H1 (cell line): Measurements from ENCODE around the gene CYP17A1. TPM values are rescaled to one million over a fixed set of nuclear protein-coding genes. Genes with fewer than 3 reads are reported as not detected.

Experiments used
- CTCF ChIA-PET: fragments of 300-600 bp; sonication (Branson Sonifier 250); formaldehyde crosslinking; loops from one replicate; lab custom pipeline; 2021; ENCODE audit not compliant: partially characterized antibody; lab: Charles Lee
- POLR2A ChIA-PET: fragments of 300-600 bp; sonication (Branson Sonifier 250); formaldehyde crosslinking; loops from one replicate; lab custom pipeline; 2021; ENCODE audit warnings: inconsistent platforms; ENCODE audit not compliant: partially characterized antibody; lab: Charles Lee
- DNase-seq, 2 experiments: peaks; one replicate each; pipeline versions ENCODE4 v3.0.0 to v3.0.0-alpha.2; 2010 to 2022; ENCODE audit warnings: low spot score in 2 of 2, low read depth in 1 of 2, mixed read lengths in 1 of 2
- FAIRE-seq: peaks from 2 replicates; lab custom pipeline; 2011; peaks lifted over from hg19 to GRCh38; lab: Jason Lieb, UNC
- H2AFZ ChIP-seq: 2 replicates; pipeline ENCODE4 v1.8.1; 2012; ENCODE audit warnings: low read length, inconsistent platforms
- H2AK5ac ChIP-seq: 2 replicates; pipeline ENCODE4 v1.6.1; 2013; ENCODE audit warnings: low read depth, low read length
- H2BK120ac ChIP-seq: replicated peaks from 2 replicates; pipeline ENCODE3; 2013; ENCODE audit warnings: low read depth, low read length, inconsistent platforms
- H2BK12ac ChIP-seq: 2 replicates; pipeline ENCODE4 v1.6.1; 2013; ENCODE audit warnings: low read depth, low read length
- H2BK15ac ChIP-seq: 2 replicates; pipeline ENCODE4 v1.6.1; 2013; ENCODE audit warnings: low read length
- H2BK20ac ChIP-seq: 2 replicates; pipeline ENCODE4 v1.6.1; 2013; ENCODE audit warnings: low read length
- H2BK5ac ChIP-seq: 2 replicates; pipeline ENCODE4 v1.6.1; 2013; ENCODE audit warnings: low read depth, low read length
- H3K14ac ChIP-seq: 2 replicates; pipeline ENCODE4 v1.6.1; 2013; ENCODE audit warnings: inconsistent platforms; ENCODE audit not compliant: insufficient read length
- H3K18ac ChIP-seq: 2 replicates; pipeline ENCODE4 v1.6.1; 2013; ENCODE audit warnings: low read length; ENCODE audit errors: extremely low read depth
- H3K23ac ChIP-seq: 2 replicates; pipeline ENCODE4 v1.6.1; 2013; ENCODE audit warnings: inconsistent platforms; ENCODE audit not compliant: insufficient read length
- H3K23me2 ChIP-seq: 2 replicates; pipeline ENCODE4 v1.6.1; 2013; ENCODE audit warnings: low read depth, low read length
- H3K27ac ChIP-seq: 2 replicates; pipeline ENCODE4 v1.6.1; 2011; ENCODE audit warnings: low read depth, low read length, inconsistent platforms
- H3K27me3 ChIP-seq, 4 experiments: replicated peaks in 1 of 4; 1 replicate in 1 of 4; 2 replicates in 3 of 4; pipeline versions ENCODE4 v1.6.1 to v1.8.1; 2011 to 2013; ENCODE audit warnings: low read length in 3 of 4, mild to moderate bottlenecking in 3 of 4, inconsistent platforms in 2 of 4, mixed read lengths in 2 of 4, moderate library complexity in 1 of 4; ENCODE audit not compliant: control insufficient read depth in 3 of 4, insufficient read depth in 3 of 4; ENCODE audit errors: extremely low read depth in 1 of 4
- H3K36me3 ChIP-seq, 4 experiments: 2 replicates each; pipeline versions ENCODE4 v1.6.1 to v1.8.1; 2011 to 2013; ENCODE audit warnings: mild to moderate bottlenecking in 4 of 4, low read length in 3 of 4, moderate library complexity in 2 of 4, control low read depth in 1 of 4, inconsistent platforms in 1 of 4; ENCODE audit not compliant: insufficient read depth in 4 of 4, control insufficient read depth in 2 of 4
- H3K4ac ChIP-seq: replicated peaks from 2 replicates; pipeline ENCODE3; 2013; ENCODE audit warnings: low read length, low read depth, mixed read lengths, inconsistent platforms; ENCODE audit not compliant: insufficient read length
- H3K4me1 ChIP-seq, 4 experiments: replicated peaks in 1 of 4; 1 replicate in 1 of 4; 2 replicates in 3 of 4; pipeline versions ENCODE4 v1.6.1 to v1.8.1; 2011 to 2013; ENCODE audit warnings: low read length in 3 of 4, inconsistent platforms in 2 of 4, mixed read lengths in 1 of 4; ENCODE audit not compliant: insufficient read depth in 4 of 4, control insufficient read depth in 3 of 4
- H3K4me2 ChIP-seq, 2 experiments: 2 replicates each; pipeline versions ENCODE4 v1.6.1 to v1.8.1; 2011 to 2013; ENCODE audit warnings: low read depth in 2 of 2, low read length in 2 of 2, control low read depth in 1 of 2, inconsistent platforms in 1 of 2, mild to moderate bottlenecking in 1 of 2; ENCODE audit not compliant: insufficient read depth in 1 of 2
- H3K4me3 ChIP-seq, 4 experiments: fragments of 200-600, 300-600 bp in 1 of 4; sonication (generic), shearing (Covaris generic), sonication (Bioruptor Twin) in 1 of 4; 2 replicates each; pipeline versions ENCODE4 v1.5.1 to v1.8.1; 2011 to 2016; ENCODE audit warnings: low read length in 4 of 4, low read depth in 3 of 4, control low read depth in 2 of 4, inconsistent platforms in 2 of 4, mild to moderate bottlenecking in 2 of 4, mixed read lengths in 1 of 4, moderate library complexity in 1 of 4; ENCODE audit not compliant: insufficient read depth in 2 of 4; ENCODE audit errors: extremely low read depth in 1 of 4
- H3K56ac ChIP-seq: replicated peaks from 2 replicates; pipeline ENCODE3; 2013; ENCODE audit warnings: low read depth, mild to moderate bottlenecking, mixed read lengths, low read length, inconsistent platforms; ENCODE audit not compliant: insufficient read length
- H3K79me1 ChIP-seq: 2 replicates; pipeline ENCODE4 v1.6.1; 2013; ENCODE audit warnings: low read depth, low read length, control low read depth
- H3K79me2 ChIP-seq, 2 experiments: 2 replicates each; pipeline versions ENCODE4 v1.6.1 to v1.8.1; 2012 to 2013; ENCODE audit warnings: low read length in 2 of 2, mild to moderate bottlenecking in 2 of 2, inconsistent platforms in 1 of 2; ENCODE audit not compliant: insufficient read depth in 2 of 2, control insufficient read depth in 1 of 2
- H3K9ac ChIP-seq, 4 experiments: replicated peaks in 1 of 4; 1 replicate in 1 of 4; 2 replicates in 3 of 4; pipeline versions ENCODE4 v1.6.1 to v1.8.1; 2011 to 2013; ENCODE audit warnings: low read depth in 3 of 4, low read length in 3 of 4, control low read depth in 2 of 4, mild to moderate bottlenecking in 2 of 4, moderate library complexity in 2 of 4, inconsistent platforms in 1 of 4; ENCODE audit errors: extremely low read depth in 1 of 4
- H3K9me3 ChIP-seq, 2 experiments: 2 replicates each; pipeline versions ENCODE4 v1.6.1 to v1.8.1; 2012 to 2013; ENCODE audit warnings: mild to moderate bottlenecking in 2 of 2, moderate library complexity in 2 of 2, control low read depth in 1 of 2, inconsistent platforms in 1 of 2, low read depth in 1 of 2, low read length in 1 of 2, mixed read lengths in 1 of 2; ENCODE audit not compliant: insufficient read depth in 2 of 2
- H4K20me1 ChIP-seq, 2 experiments: replicated peaks in 1 of 2; 2 replicates each; pipeline versions ENCODE3 to v1.8.1; 2011 to 2013; ENCODE audit warnings: inconsistent platforms in 2 of 2, low read length in 2 of 2, mild to moderate bottlenecking in 1 of 2; ENCODE audit not compliant: insufficient read depth in 2 of 2, control insufficient read depth in 1 of 2
- H4K5ac ChIP-seq: 2 replicates; pipeline ENCODE4 v1.6.1; 2013; ENCODE audit warnings: low read length, low read depth, mixed read lengths, inconsistent platforms; ENCODE audit not compliant: insufficient read length
- H4K8ac ChIP-seq: 2 replicates; pipeline ENCODE4 v1.8.0; 2013; ENCODE audit warnings: mild to moderate bottlenecking, moderate library complexity, low read length, inconsistent platforms; ENCODE audit not compliant: insufficient read depth; ENCODE audit errors: extremely low read depth
- H4K91ac ChIP-seq: replicated peaks from 2 replicates; pipeline ENCODE3; 2013; ENCODE audit warnings: low read length, mixed read lengths, inconsistent platforms; ENCODE audit not compliant: insufficient read length
- HDAC6 ChIP-seq: IDR thresholded peaks from one replicate; pipeline ENCODE4 v1.7.1; 2012; ENCODE audit warnings: low read depth, mild to moderate bottlenecking, inconsistent platforms, low read length, moderate library complexity
- NANOG ChIP-seq: IDR thresholded peaks from 2 replicates; pipeline ENCODE4 v1.6.1; 2011; ENCODE audit warnings: low read length, low read depth, mild to moderate bottlenecking, inconsistent platforms; ENCODE audit not compliant: insufficient read depth, poor library complexity, severe bottlenecking
- SUZ12 ChIP-seq: fragments of 200-600 bp; sonication (generic); IDR thresholded peaks from 2 replicates; pipeline ENCODE4 v1.6.1; 2012; ENCODE audit warnings: mild to moderate bottlenecking, inconsistent platforms, low read length, moderate library complexity, mixed read lengths
- TAF1 ChIP-seq: IDR thresholded peaks from 2 replicates; pipeline ENCODE4 v1.6.1; 2011; ENCODE audit warnings: mild to moderate bottlenecking, low read depth, low read length
- TAF7 ChIP-seq: optimal IDR thresholded peaks from 2 replicates; pipeline ENCODE3; 2011; ENCODE audit warnings: low read depth, mild to moderate bottlenecking, inconsistent platforms, low read length, moderate library complexity, borderline replicate concordance
- WGBS, 2 experiments: shearing (Covaris generic) in 1 of 2; methylation state at CpG; one replicate each; pipeline versions ENCODE4 v1.1.6 to v1.1.7; 2013 to 2015; ENCODE audit warnings: low lambda C conversion rate in 2 of 2, mixed read lengths in 2 of 2, inconsistent platforms in 1 of 2, low coverage in 1 of 2, missing lambda C conversion rate in 1 of 2; ENCODE audit not compliant: insufficient replicate concordance in 2 of 2, insufficient coverage in 1 of 2, insufficient read length in 1 of 2; ENCODE audit errors: extremely low coverage in 1 of 2, missing lambda C conversion rate in 1 of 2; 5-methylcytosine and 5-hydroxymethylcytosine counted together
- polyA plus RNA-seq, 7 experiments: library from polyadenylated mRNA; depleted of rRNA in 3 of 7; stranded (reverse) in 5 of 7; unstranded in 2 of 7; fragments of >200 nt in 5 of 7; fragments of 200-250 nt in 2 of 7; gene quantifications; 1 replicate in 5 of 7; 2 replicates in 1 of 7; 4 replicates in 1 of 7; pipeline versions ENCODE4 v1.2.1 to v1.2.3, GENCODE V29; 2011 to 2013; ENCODE audit warnings: missing spikeins in 2 of 7, mixed read lengths in 2 of 7
- total RNA-seq: library from RNA; stranded (reverse); fragmentation: NEBNext Ultra II Directional; extraction: Animal tissue kit (Norgen Biotek cat#: 25700); gene quantifications from 2 replicates; pipeline ENCODE4 v1.2.1, GENCODE V29; 2021
- TF ChIP-seq, protein P1 (sequence below): IDR thresholded peaks from 2 replicates; pipeline ENCODE4 v1.6.1; 2012; ENCODE audit warnings: inconsistent platforms
- TF ChIP-seq, protein P2 (sequence below), 3 experiments: IDR thresholded peaks; 1 replicate in 2 of 3; 2 replicates in 1 of 3; pipeline versions ENCODE4 v1.5.1 to v1.6.1; 2011; ENCODE audit warnings: low read length in 3 of 3, mild to moderate bottlenecking in 3 of 3, inconsistent platforms in 2 of 3, low read depth in 1 of 3, moderate library complexity in 1 of 3; ENCODE audit not compliant: insufficient read depth in 1 of 3; ENCODE audit errors: control extremely low read depth in 1 of 3

The CYP17A1 gene
- total and polyA plus RNA-seq, 2 of the 8 experiments (the other 6 are each of a cell fraction or from before 2014, with no cell fraction given), result not detected

DNA sequence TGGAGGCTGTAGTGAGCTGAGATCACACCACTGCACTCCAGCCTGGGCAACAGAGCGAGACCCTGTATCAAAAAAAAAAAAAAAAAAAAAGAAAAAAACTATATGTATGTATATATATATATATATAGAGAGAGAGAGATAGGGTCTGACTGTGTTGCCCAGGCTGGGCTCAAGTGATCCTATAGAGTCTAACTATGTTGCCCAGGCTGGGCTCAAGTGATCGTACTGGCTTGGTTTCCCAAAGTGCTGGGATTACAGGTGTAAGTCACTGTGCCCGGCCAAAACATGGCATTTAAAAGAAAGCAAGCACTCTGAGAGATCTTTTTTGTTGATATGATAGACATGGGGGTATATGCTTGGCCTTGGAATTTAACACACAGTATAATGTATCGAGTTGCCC lies 20.0 kb downstream of the CYP17A1 start:
- no peak overlapping the region for H3K23ac ChIP-seq
- H2AK5ac ChIP-seq, result no peak overlapping the region
- H2BK15ac ChIP-seq, result no peak overlapping the region
- H2AFZ ChIP-seq, result no peak overlapping the region
- WGBS, 2 experiments, result 94% methylated on average over 3 of the region's 4 CpGs; no CpG with 5 or more reads in 1 of the 2 experiments
- no peak overlapping the region for H3K4me2 ChIP-seq
- no peaks in the 10 kb centered on the region for H3K27me3 ChIP-seq
- no peak overlapping the region for H3K4ac ChIP-seq
- H3K27ac ChIP-seq, result no peak overlapping the region
- FAIRE-seq (no peak), DNase-seq (no peak)
- no peaks in the 10 kb centered on the region for H3K9me3 ChIP-seq
- H4K91ac ChIP-seq, result no peak overlapping the region
- no peak overlapping the region for H3K9ac ChIP-seq
- H3K4me1 ChIP-seq, result peaks cover 0 to 7% (median 2%) of the 10 kb centered on the region in 4 experiments; a peak in 4 of 7 replicates
- H3K79me1 ChIP-seq, result no peaks in the 10 kb centered on the region
- no peak overlapping the region for H2BK5ac ChIP-seq
- no peak overlapping the region for H3K18ac ChIP-seq
- H4K5ac ChIP-seq, result no peak overlapping the region
- H2BK120ac ChIP-seq, result no peak overlapping the region
- no peak overlapping the region for H3K14ac ChIP-seq
- no peaks in the 10 kb centered on the region for H3K23me2 ChIP-seq
- H3K56ac ChIP-seq, result no peak overlapping the region
- H3K79me2 ChIP-seq, result no peaks in the 10 kb centered on the region
- no peak overlapping the region for H4K8ac ChIP-seq
- POLR2A ChIA-PET, result interaction anchor here (1.1 kb wide), 1 partner anchor 13 kb away, joined by 3 read pairs; no protein-coding TSS in a partner anchor
- no peak overlapping the region for H2BK20ac ChIP-seq
- no peak overlapping the region for H2BK12ac ChIP-seq
- no peak overlapping the region for H3K4me3 ChIP-seq
- CTCF ChIA-PET, result interaction anchor here (2.4 kb wide), 1 partner anchor 19 kb away, joined by 8 read pairs; the partner anchor contains the start of gene CYP17A1
- peaks cover 0 to 5% (median 2%) of the 10 kb centered on the region in 4 experiments; a peak in 2 of 8 replicates for H3K36me3 ChIP-seq
- TF ChIP-seq SUZ12 (no peak), HDAC6 (no peak), TAF7 (no peak), NANOG (no peak), TAF1 (no peak)
- TF ChIP-seq, protein P1, sequence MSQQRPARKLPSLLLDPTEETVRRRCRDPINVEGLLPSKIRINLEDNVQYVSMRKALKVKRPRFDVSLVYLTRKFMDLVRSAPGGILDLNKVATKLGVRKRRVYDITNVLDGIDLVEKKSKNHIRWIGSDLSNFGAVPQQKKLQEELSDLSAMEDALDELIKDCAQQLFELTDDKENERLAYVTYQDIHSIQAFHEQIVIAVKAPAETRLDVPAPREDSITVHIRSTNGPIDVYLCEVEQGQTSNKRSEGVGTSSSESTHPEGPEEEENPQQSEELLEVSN, result no peak
- TF ChIP-seq, protein P2, sequence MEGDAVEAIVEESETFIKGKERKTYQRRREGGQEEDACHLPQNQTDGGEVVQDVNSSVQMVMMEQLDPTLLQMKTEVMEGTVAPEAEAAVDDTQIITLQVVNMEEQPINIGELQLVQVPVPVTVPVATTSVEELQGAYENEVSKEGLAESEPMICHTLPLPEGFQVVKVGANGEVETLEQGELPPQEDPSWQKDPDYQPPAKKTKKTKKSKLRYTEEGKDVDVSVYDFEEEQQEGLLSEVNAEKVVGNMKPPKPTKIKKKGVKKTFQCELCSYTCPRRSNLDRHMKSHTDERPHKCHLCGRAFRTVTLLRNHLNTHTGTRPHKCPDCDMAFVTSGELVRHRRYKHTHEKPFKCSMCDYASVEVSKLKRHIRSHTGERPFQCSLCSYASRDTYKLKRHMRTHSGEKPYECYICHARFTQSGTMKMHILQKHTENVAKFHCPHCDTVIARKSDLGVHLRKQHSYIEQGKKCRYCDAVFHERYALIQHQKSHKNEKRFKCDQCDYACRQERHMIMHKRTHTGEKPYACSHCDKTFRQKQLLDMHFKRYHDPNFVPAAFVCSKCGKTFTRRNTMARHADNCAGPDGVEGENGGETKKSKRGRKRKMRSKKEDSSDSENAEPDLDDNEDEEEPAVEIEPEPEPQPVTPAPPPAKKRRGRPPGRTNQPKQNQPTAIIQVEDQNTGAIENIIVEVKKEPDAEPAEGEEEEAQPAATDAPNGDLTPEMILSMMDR (IDR thresholded peaks at IDR 0.05; ENCODE audit: control extremely low read depth in 1 of 3, insufficient read depth in 1 of 3, low read depth in 1 of 3, low read length in 3 of 3), result no peak
- no peaks in the 10 kb centered on the region for H4K20me1 ChIP-seq
